K562 (cell line): ENCODE results near the gene MYCBP. TPM values are rescaled to one million over a fixed set of nuclear protein-coding genes. Genes with fewer than 3 reads are reported as not detected.

Experiments
- ATAC-seq: fragments of 200-7000 bp; cut with Tn5 transposase; 3 replicates; pipeline ENCODE4 v1.9.1; 2020; ENCODE audit warnings: moderate library complexity
- BruUV-seq: library from RNA; stranded (reverse); fragments of 400-500 nt; replicated peaks from 2 replicates; lab custom pipeline; 2021; lab: Mats Ljungman, UMichigan
- CTCF ChIA-PET: fragments of 300-600 bp; formaldehyde crosslinking; extraction: SDS; loops from one replicate; lab custom pipeline; 2021; ENCODE audit warnings: low intra/inter-chr PET ratio; lab: Yijun Ruan, JAX
- POLR2A ChIA-PET: fragments of 300-600, 350-650 bp; sonication (Branson Sonifier 250); formaldehyde crosslinking; extraction: SDS; loops from one replicate; lab custom pipeline; 2021; ENCODE audit warnings: antibody characterized with exemption, inconsistent platforms; lab: Yijun Ruan, JAX
- DNase-seq, 4 experiments: peaks; one replicate each; pipeline versions ENCODE4 v3.0.0 to v3.0.0-alpha.2; 2011 to 2018; ENCODE audit warnings: low spot score in 3 of 4, mixed read lengths in 3 of 4; ENCODE audit errors: extremely low read depth in 1 of 4
- FAIRE-seq: peaks from 2 replicates; lab custom pipeline; 2011; peaks lifted over from hg19 to GRCh38; lab: Jason Lieb, UNC
- H2AFZ ChIP-seq: 2 replicates; pipeline ENCODE4 v1.6.0; 2011; ENCODE audit warnings: low read depth, low read length, control low read depth, inconsistent platforms
- H3K27ac ChIP-seq: fragments of 200-600 bp; 3 replicates; pipeline ENCODE4 v1.8.0; 2011; ENCODE audit warnings: low read depth, mild to moderate bottlenecking, control low read depth, inconsistent platforms, low read length, moderate library complexity, mixed read lengths; ENCODE audit errors: extremely low read depth
- H3K27me3 ChIP-seq, 2 experiments: fragments of 300-600 bp in 1 of 2; 2 replicates in 1 of 2; 3 replicates in 1 of 2; pipeline versions ENCODE4 v1.6.0 to v1.8.0; 2011; ENCODE audit warnings: inconsistent platforms in 2 of 2, low read length in 2 of 2, mild to moderate bottlenecking in 1 of 2, mixed read lengths in 1 of 2, moderate library complexity in 1 of 2; ENCODE audit not compliant: control insufficient read depth in 2 of 2, insufficient read depth in 2 of 2
- H3K36me3 ChIP-seq: fragments of 300-600 bp; 3 replicates; pipeline ENCODE4 v1.8.0; 2011; ENCODE audit warnings: mild to moderate bottlenecking, low read length, inconsistent platforms; ENCODE audit not compliant: control insufficient read depth, insufficient read depth
- H3K4me1 ChIP-seq, 2 experiments: fragments of 200-600 bp in 1 of 2; replicated peaks in 1 of 2; 2 replicates in 1 of 2; 3 replicates in 1 of 2; pipeline versions ENCODE4 v1.5.1 to v1.8.0; 2011; ENCODE audit warnings: inconsistent platforms in 2 of 2, low read length in 2 of 2, mild to moderate bottlenecking in 1 of 2, mixed read lengths in 1 of 2, moderate library complexity in 1 of 2; ENCODE audit not compliant: control insufficient read depth in 2 of 2, insufficient read depth in 2 of 2
- H3K4me2 ChIP-seq: 2 replicates; pipeline ENCODE4 v1.6.1; 2011; ENCODE audit warnings: low read length, control low read depth, inconsistent platforms, mixed read lengths; ENCODE audit not compliant: insufficient read depth
- H3K4me3 ChIP-seq: fragments of 200-600 bp; sonication (generic), shearing (Covaris generic); 2 replicates; pipeline ENCODE4 v1.5.1; 2016; ENCODE audit warnings: control low read depth, inconsistent platforms
- H3K79me2 ChIP-seq: fragments of 200-600 bp; 3 replicates; pipeline ENCODE4 v1.8.0; 2011; ENCODE audit warnings: low read length, inconsistent platforms; ENCODE audit not compliant: control insufficient read depth, insufficient read depth
- H3K9ac ChIP-seq, 2 experiments: 2 replicates each; pipeline versions ENCODE4 v1.6.0 to v1.6.1; 2011; ENCODE audit warnings: low read depth in 2 of 2, low read length in 2 of 2, control low read depth in 1 of 2, inconsistent platforms in 1 of 2, mild to moderate bottlenecking in 1 of 2, mixed read lengths in 1 of 2; ENCODE audit not compliant: insufficient read depth in 1 of 2
- H3K9me1 ChIP-seq: one replicate; pipeline ENCODE4 v1.6.0; 2011; ENCODE audit warnings: inconsistent platforms, mild to moderate bottlenecking, low read length, moderate library complexity; ENCODE audit not compliant: control insufficient read depth, insufficient read depth
- H3K9me3 ChIP-seq: replicated peaks from 2 replicates; pipeline ENCODE4 v1.5.1; 2011; ENCODE audit warnings: low read depth, low read length, inconsistent platforms; ENCODE audit not compliant: control insufficient read depth, insufficient read depth
- H4K20me1 ChIP-seq: replicated peaks from 2 replicates; pipeline ENCODE4 v1.6.1; 2011; ENCODE audit warnings: low read length, inconsistent platforms, mixed read lengths; ENCODE audit not compliant: control insufficient read depth, insufficient read depth
- ARNT ChIP-seq, 2 experiments: fragments of 450-650 bp; IDR thresholded peaks; 2 replicates each; pipeline ENCODE4 v1.6.1; 2016; ENCODE audit warnings: mild to moderate bottlenecking in 1 of 2
- BHLHE40 ChIP-seq: IDR thresholded peaks from 2 replicates; pipeline ENCODE4 v1.6.1; 2011; ENCODE audit warnings: low read length, improper control_type of control experiment
- CBFA2T3 ChIP-seq: fragments of 450-650 bp; IDR thresholded peaks from 2 replicates; pipeline ENCODE4 v1.6.1; 2017
- CTBP1 ChIP-seq: fragments of 450-650 bp; IDR thresholded peaks from 2 replicates; pipeline ENCODE4 v1.6.1; 2016; ENCODE audit warnings: borderline replicate concordance
- ELK1 ChIP-seq: sonication (generic); formaldehyde crosslinking; IDR thresholded peaks from 2 replicates; pipeline ENCODE4 v1.8.1; 2022; ENCODE audit warnings: missing genetic modification reagents
- FOXK1 ChIP-seq: sonication (generic); formaldehyde crosslinking; IDR thresholded peaks from 2 replicates; pipeline ENCODE4 v1.8.0; 2022; ENCODE audit warnings: missing genetic modification reagents, mild to moderate bottlenecking, borderline replicate concordance
- HMBOX1 ChIP-seq: sonication (generic); IDR thresholded peaks from 2 replicates; pipeline ENCODE4 v1.6.1; 2016
- KLF16 ChIP-seq: IDR thresholded peaks from 2 replicates; pipeline ENCODE4 v1.6.1; 2016; ENCODE audit warnings: antibody characterized with exemption
- NCOR1 ChIP-seq: fragments of 450-650 bp; IDR thresholded peaks from 2 replicates; pipeline ENCODE4 v1.6.1; 2016; ENCODE audit warnings: mild to moderate bottlenecking, moderate library complexity
- SMARCA4 ChIP-seq: fragments of 450-650 bp; IDR thresholded peaks from 2 replicates; pipeline ENCODE4 v1.6.1; 2016
- TAL1 ChIP-seq: fragments of 450-650 bp; IDR thresholded peaks from 2 replicates; pipeline ENCODE4 v1.6.1; 2016; ENCODE audit warnings: mild to moderate bottlenecking
- TCF3 ChIP-seq: sonication (generic); formaldehyde crosslinking; IDR thresholded peaks from 2 replicates; pipeline ENCODE4 v1.4.0; 2020; ENCODE audit warnings: mild to moderate bottlenecking, missing genetic modification reagents
- TEAD4 ChIP-seq, 2 experiments: sonication (generic) in 1 of 2; formaldehyde crosslinking in 1 of 2; IDR thresholded peaks; 2 replicates each; pipeline versions ENCODE4 v1.6.1 to v1.8.0; 2012 to 2022; ENCODE audit warnings: borderline replicate concordance in 1 of 2, inconsistent platforms in 1 of 2, low read length in 1 of 2, mild to moderate bottlenecking in 1 of 2, missing genetic modification reagents in 1 of 2
- THAP12 ChIP-seq: fragments of 250-450 bp; sonication (Bioruptor Pico); IDR thresholded peaks from 2 replicates; pipeline ENCODE4 v1.9.0; 2021; ENCODE audit warnings: mild to moderate bottlenecking, inconsistent platforms
- ZNF3 ChIP-seq: fragments of 250-450 bp; sonication (Bioruptor Pico); IDR thresholded peaks from 2 replicates; pipeline ENCODE4 v1.5.0; 2021; ENCODE audit warnings: mild to moderate bottlenecking, moderate library complexity
- ZNF57 ChIP-seq: fragments of 450-650 bp; formaldehyde crosslinking; IDR thresholded peaks from 2 replicates; pipeline ENCODE4 v1.4.0; 2020; ENCODE audit warnings: mild to moderate bottlenecking, moderate library complexity
- ZNF639 ChIP-seq, 2 experiments: fragments of 200-800 bp in 1 of 2; sonication (Bioruptor generic) in 1 of 2; sonication (generic) in 1 of 2; formaldehyde crosslinking in 1 of 2; IDR thresholded peaks in 1 of 2; conservative IDR thresholded peaks in 1 of 2; 2 replicates each; pipeline versions ENCODE4 v1.5.0 to v1.6.1; 2016 to 2020; ENCODE audit warnings: missing compliant biosample characterization in 1 of 2, missing genetic modification characterization in 1 of 2, missing genetic modification reagents in 1 of 2
- WGBS: fragments of 100-300 bp; shearing (Covaris generic); methylation state at CpG from one replicate; pipeline ENCODE4 v1.1.6; 2016; ENCODE audit warnings: low coverage, mixed read lengths; ENCODE audit not compliant: insufficient coverage; ENCODE audit errors: missing lambda C conversion rate; 5-methylcytosine and 5-hydroxymethylcytosine counted together
- in situ Hi-C: fragments of 300-500 bp; cut with MboI; formaldehyde crosslinking; loops from 4 replicates; pipeline ENCODE4 v1.15.0; 2018; ENCODE audit warnings: inconsistent platforms, mixed read lengths
- intact Hi-C: fragments of 100-400 bp; cut with micrococcal nuclease; formaldehyde crosslinking; loops from 2 replicates; pipeline ENCODE4 v1.14.2; 2022
- polyA plus RNA-seq, 8 experiments: library from polyadenylated mRNA; depleted of rRNA in 4 of 8; stranded (reverse) in 5 of 8; unstranded in 3 of 8; fragments of >200 nt; fragmentation: Nextera tagmentation in 2 of 8; fragmentation: Illumina TruSeq in 1 of 8; extraction: Ambion mirVana in 2 of 8; extraction: Trizol in 1 of 8; gene quantifications; 2 replicates each; pipeline versions ENCODE4 v1.2.1 to v1.2.3, GENCODE V29; 2011 to 2014; ENCODE audit warnings: inconsistent platforms in 1 of 8, missing spikeins in 1 of 8
- total RNA-seq, 7 experiments: library from RNA; depleted of rRNA in 6 of 7; stranded (reverse); fragments of >200 nt in 6 of 7; fragmentation: Illumina TruSeq in 2 of 7; extraction: Trizol in 2 of 7; gene quantifications; 2 replicates each; pipeline versions ENCODE4 v1.2.1 to v1.2.3, GENCODE V29; 2011 to 2021; ENCODE audit warnings: low replicate concordance in 1 of 7

MYCBP gene
- total and polyA plus RNA-seq, 9 of the 15 experiments (the other 6 are each of a cell fraction or from before 2014, with no cell fraction given) = 32.3 to 253 (median 72.9) TPM

GRCh38 chr1:38831731-38832369, 41.3 kb downstream of the MYCBP start:
- Histone ChIP-seq H2AFZ (no peak overlapping the region), H3K9me3 (no peaks in the 10 kb centered on the region), H3K27me3 (0 out of 5 replicates have a peak, but pooled peaks cover 3 to 6% of the 10 kb centered on the region in 2 experiments), H3K79me2 (no peaks in the 10 kb centered on the region), H3K27ac (no peak overlapping the region), H4K20me1 (no peaks in the 10 kb centered on the region), H3K4me3 (no peak overlapping the region), H3K9me1 (no peaks in the 10 kb centered on the region), H3K9ac (no peak overlapping the region), H3K4me2 (no peak overlapping the region), H3K36me3 (no peaks in the 10 kb centered on the region), H3K4me1 (peaks cover 0 to 9% of the 10 kb centered on the region in 2 experiments; a peak in 2 of 5 replicates)
- ATAC-seq = peak; percentile 48; the same call in 2 of the 3 replicates
- intact Hi-C loops = no loop called here
- DNase-seq = peak in 1 of 4 experiments; percentile 16
- FAIRE-seq = no peak
- ChIA-PET POLR2A (interaction anchor here (0.6 to 1.1 kb wide), 5 partner anchors 9 to 697 kb away, joined by 3 to 4 read pairs (median 3); no protein-coding TSS in a partner anchor), CTCF (no interaction called here)
- no TSS peak for BruUV-seq
- WGBS = 28% methylated on average over 6 of the region's 6 CpGs
- in situ Hi-C loops = loop anchor here (5.0 kb wide), 1 partner anchor 790 kb away; no protein-coding TSS in a partner anchor
- TF ChIP-seq TAL1 (peak; percentile 76), ELK1 (CRISPR knock-in tag) (no peak), CBFA2T3 (peak; percentile 87), FOXK1 (CRISPR knock-in tag) (0 out of 2 replicates have a peak, but pooled peaks have one; percentile 25), ZNF639 (CRISPR knock-in tag; conservative IDR thresholded peaks at IDR 0.05 in 1 of 2, IDR thresholded peaks at IDR 0.05 in 1 of 2) (0 out of 4 replicates have a peak, but pooled peaks of 1 of the 2 experiments have one; percentile 35), THAP12 (CRISPR knock-in tag) (no peak), NCOR1 (peak; percentile 57), KLF16 (peak; percentile 64; the same call in 1 of the 2 replicates), SMARCA4 (peak; percentile 52), ARNT (IDR thresholded peaks at IDR 0.05) (no peak), HMBOX1 (peak; percentile 80), BHLHE40 (no peak), TCF3 (CRISPR knock-in tag) (peak; percentile 67), CTBP1 (0 out of 2 replicates have a peak, but pooled peaks have one; percentile 16), TEAD4 (IDR thresholded peaks at IDR 0.05; ENCODE audit: low read length) (peak; percentile 86), TEAD4 (CRISPR knock-in tag; IDR thresholded peaks at IDR 0.05; ENCODE audit: borderline replicate concordance) (no peak), ZNF57 (0 out of 2 replicates have a peak, but pooled peaks have one; percentile 22), ZNF3 (CRISPR knock-in tag) (no peak)
